ENCODE data around the gene PARD3.

DNA sequence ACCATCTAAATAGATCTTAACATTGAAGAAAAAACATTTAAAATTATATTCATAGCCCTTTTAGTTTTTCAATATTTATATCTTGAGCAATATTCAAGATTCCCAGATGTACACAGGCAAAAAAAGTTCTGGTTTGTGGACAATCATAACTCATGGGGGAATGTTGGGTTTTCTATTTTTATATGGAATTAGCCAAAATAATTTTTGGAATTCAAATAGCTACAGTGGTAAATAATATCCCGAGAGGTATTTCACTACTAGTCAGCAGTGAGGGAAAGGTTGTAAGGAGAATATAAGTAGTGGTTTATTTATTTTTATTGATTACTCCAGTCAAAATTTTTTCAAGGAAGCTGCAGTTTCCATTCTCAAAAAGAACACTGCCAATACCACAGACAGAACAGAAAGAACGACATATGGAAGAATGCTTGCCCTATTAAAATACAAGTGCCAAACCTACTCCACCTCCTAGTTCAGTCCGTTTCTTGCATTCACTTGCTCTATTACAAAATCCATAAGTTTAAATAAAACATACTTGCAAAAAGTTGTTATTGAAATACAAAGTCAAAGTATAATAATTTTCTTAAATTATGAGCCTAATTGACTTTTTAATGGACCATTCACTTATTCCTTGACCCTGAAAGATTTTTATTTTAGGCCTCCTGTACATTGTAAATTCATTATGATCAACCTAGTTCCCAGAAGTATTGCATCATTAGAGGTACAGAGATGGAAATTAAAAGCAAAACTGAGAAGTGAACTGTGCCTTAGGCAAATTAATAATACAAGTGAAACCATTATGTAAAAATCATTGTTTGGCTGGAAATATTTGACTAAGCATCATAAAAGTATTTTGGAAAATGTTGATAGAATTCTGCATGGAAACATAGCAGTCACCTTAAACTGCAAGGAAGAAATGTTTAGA lies 533.2 kb downstream of the PARD3 start:
- TF ChIP-seq, protein P1, sequence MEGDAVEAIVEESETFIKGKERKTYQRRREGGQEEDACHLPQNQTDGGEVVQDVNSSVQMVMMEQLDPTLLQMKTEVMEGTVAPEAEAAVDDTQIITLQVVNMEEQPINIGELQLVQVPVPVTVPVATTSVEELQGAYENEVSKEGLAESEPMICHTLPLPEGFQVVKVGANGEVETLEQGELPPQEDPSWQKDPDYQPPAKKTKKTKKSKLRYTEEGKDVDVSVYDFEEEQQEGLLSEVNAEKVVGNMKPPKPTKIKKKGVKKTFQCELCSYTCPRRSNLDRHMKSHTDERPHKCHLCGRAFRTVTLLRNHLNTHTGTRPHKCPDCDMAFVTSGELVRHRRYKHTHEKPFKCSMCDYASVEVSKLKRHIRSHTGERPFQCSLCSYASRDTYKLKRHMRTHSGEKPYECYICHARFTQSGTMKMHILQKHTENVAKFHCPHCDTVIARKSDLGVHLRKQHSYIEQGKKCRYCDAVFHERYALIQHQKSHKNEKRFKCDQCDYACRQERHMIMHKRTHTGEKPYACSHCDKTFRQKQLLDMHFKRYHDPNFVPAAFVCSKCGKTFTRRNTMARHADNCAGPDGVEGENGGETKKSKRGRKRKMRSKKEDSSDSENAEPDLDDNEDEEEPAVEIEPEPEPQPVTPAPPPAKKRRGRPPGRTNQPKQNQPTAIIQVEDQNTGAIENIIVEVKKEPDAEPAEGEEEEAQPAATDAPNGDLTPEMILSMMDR (IDR thresholded peaks at IDR 0.05; ENCODE audit: insufficient read depth, low read depth, low read length) = no peak
- no peak for TF ChIP-seq EZH2 (IDR thresholded peaks at IDR 0.05; ENCODE audit: insufficient read depth, low read length)

Data from astrocyte (in vitro differentiated cells and primary cell).